Pulmonary artery endothelial cell (primary cell): Measurements from ENCODE around the gene CAP2. TPM values are rescaled to one million over a fixed set of nuclear protein-coding genes. Genes with fewer than 3 reads are reported as not detected.
"Not testable (repeated sequence)": the region's sequence is repeated elsewhere in the genome, so short reads cannot be mapped to it uniquely, and the experiment has no call there.

ENCODE experiments used
- DNase-seq: peaks from one replicate; pipeline ENCODE4 v3.0.0-alpha.2; 2011; ENCODE audit warnings: low read depth, low spot score
- total RNA-seq: library from RNA; depleted of rRNA; stranded (reverse); fragments of >200 nt; gene quantifications from 2 replicates; pipeline ENCODE4 v1.2.3, GENCODE V29; 2014

The CAP2 gene
- total RNA-seq, 1 donor from 2014 or later, result 4.3 TPM

GRCh38 chr6:17501442-17501841 lies 108.0 kb downstream of the CAP2 start:
- no peak for DNase-seq

GRCh38 chr6:17501982-17502704 lies 108.7 kb downstream of the CAP2 start:
- no peak for DNase-seq

- no peak for DNase-seq
Measured at GRCh38 chr6:17503051-17503450, 109.7 kb downstream of the CAP2 start.

DNA sequence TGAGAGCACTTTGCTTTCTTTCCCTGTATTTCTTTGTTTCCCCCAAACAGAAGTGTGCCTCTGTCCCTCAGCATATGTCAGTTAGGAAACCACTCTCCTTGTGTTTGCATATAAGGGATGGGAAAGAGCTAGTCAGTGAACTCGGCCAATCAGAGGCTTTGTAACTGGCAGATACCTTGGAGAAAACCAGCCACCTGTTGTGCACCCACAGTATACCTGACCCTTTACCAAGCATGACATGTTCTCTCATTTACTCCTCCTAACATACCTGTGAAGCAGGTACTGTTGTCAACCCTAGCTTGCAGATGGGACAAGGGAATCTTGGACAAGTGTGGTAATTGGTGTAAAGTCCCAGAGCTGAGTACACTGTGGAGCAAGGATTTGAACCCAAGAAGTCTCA lies 110.6 kb downstream of the CAP2 start:
- DNase-seq, result no peak

GRCh38 chr6:17505062-17505476 lies 111.7 kb downstream of the CAP2 start:
- no peak for DNase-seq

DNA sequence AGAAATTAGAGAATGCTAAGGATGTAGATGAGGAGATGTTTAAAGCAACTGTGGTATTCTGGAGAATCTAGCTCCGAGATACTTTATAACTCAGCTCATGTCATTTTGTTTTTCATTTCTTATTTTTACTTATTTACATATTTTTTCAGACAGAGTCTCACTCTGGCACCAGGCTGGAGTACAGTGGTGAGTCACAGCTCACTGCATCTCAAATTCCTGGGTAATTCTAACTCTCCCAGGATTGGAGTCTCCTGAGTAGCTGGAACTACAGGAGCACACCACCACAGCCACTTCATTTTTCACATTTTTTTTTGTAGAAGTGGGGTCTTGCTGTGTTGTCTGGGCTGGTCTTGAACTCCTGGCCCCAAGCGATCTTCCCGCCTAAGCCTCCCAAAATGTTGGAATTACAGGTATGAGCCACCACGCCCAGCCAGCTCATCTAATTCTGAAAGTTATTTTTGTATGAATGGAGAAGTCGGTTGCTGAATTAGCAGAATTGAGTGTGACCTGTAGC lies 112.4 kb downstream of the CAP2 start:
- DNase-seq, result no peak

- DNase-seq, result no peak
Measured at GRCh38 chr6:17506531-17506930, 113.1 kb downstream of the CAP2 start.

DNA sequence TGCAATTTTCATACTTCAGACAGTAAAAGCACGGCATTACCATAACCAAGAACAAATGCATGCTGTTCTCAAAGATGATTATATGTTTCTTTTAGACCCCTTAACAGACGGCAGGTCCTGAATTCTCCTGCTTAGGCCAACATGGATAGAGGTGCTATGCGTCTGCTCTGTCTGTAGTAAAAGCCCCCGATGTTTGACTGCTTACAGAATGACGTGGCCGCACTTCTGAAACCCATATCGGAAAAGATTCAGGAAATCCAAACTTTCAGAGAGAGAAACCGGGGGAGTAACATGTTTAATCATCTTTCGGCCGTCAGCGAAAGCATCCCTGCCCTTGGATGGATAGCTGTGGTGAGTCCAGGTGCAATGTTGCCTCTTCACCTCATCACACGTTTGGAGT lies 113.6 kb downstream of the CAP2 start:
- no peak for DNase-seq

DNA sequence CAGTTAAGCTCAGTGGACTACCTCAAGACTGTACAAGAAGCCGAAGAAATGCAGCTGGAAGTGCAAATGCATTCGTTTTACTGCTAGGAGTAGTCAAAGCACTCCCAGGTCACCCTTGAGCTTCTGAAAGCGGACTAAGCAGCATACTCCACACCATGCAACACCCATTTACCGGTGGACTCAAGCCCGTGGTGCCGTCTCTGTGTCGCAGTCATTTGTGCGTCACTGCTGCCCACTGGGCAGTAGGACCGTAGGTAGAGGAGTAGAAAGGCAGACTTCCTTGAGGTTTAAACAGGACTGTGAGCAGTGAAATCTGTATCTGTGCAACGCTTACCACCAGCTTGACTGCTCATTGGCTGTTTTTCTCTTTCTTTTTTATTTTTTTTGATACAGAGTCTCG lies 117.7 kb downstream of the CAP2 start:
- DNase-seq, result no peak

DNA sequence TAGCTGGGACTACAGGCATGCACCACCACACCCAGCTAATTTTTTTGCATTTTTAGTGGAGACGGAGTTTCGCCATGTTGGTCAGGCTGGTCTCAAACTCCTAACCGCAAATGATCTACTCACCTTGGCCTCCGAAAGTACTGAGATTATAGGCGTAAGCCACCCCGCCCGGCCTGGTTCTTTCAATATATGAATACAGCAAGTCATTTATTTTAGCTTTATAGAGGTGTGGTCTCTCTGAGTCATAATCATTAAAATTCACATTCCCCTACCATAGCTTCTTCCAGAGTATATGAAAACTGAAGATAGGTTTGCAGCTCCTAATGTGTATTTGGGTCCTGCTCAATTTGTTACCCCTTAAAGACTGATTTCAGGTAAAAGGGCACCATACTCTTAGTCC lies 118.2 kb downstream of the CAP2 start:
- DNase-seq, result no peak

- DNase-seq, result no peak
Measured at GRCh38 chr6:17519120-17519519, 125.7 kb downstream of the CAP2 start.

DNA sequence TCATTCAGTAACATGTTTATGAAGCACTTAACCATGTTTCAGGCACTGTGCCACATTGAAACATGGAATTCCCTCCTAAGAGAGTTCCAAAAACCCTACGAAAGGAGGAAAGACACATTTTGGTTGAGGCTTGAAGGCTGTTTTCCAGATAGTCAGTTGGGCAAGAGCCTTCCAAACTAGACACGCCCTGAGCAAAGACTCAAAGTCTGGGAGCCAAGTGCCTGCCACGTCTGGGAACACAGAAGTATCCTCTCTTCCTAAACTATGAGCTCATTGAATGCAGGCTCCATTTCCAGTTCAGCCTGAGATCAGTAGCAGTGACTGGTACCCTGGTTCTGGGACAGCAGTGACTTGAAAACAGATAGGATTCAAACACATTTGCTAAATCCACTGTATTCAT lies 132.2 kb downstream of the CAP2 start:
- no peak for DNase-seq

DNA sequence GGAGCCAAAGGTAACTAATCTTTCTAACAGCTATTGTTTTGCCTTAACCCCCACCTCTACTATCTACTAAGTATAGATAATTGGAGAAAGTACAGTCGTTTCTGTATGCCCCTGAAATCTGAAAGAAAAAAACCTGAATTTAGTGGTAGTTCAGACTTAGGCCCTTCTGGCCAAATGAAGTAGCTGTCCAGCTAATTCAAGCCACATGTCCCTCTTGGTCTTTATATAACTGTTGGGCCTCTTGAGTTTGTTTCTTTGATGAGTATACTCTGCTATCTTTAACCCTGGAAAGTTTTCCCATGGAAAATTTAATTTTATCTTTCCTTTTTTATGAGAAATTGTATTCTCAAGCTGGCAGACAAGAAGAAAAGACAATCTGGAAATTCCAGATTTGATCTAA lies 133.7 kb downstream of the CAP2 start:
- no peak for DNase-seq

- DNase-seq, result no peak
Measured at GRCh38 chr6:17530321-17530835, 137.0 kb downstream of the CAP2 start.

DNA sequence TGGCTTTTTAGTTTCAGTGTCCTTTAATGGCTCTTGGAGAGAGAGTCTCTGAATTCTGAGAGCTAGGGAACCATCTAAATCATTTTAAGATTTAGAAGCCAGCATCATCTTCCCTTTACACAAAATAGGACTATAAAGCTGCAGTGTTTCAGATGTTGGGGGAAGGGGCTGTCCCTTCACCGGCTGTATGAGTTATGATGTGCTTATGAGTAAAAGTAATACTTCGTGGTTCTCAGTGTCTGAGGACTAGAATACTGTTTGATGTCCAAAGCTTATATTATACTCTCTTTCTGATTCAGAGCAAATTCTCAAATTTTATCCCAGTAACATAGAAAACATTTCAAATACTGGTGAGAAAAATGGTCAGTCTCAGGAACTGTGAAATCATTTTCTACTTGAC lies 143.2 kb downstream of the CAP2 start:
- DNase-seq, result no peak

DNA sequence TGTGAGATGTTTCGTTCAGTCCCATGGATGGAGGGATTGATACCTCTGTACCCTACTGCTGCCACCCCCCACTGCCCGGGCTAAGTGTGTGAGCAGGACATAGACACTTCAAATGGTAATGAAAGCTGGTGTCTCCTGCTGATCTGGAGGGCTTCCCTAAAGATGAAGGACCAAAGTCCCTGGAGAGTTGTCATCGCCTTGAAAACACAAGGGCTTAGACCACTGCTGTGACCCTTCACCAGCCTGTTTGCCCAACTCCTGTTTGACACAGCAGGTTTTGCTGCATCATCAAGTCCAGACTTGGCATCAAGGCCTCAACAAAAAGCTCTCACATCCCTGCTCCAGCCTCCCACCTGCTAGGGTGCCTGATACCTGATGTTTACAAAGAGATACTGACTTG lies 148.8 kb downstream of the CAP2 start:
- DNase-seq, result no peak

- DNase-seq, result not testable (repeated sequence)
Measured at GRCh38 chr6:17545681-17546080, 152.3 kb downstream of the CAP2 start.

- DNase-seq, result no peak
Measured at GRCh38 chr6:17551383-17551958, 158.1 kb downstream of the CAP2 start.

DNA sequence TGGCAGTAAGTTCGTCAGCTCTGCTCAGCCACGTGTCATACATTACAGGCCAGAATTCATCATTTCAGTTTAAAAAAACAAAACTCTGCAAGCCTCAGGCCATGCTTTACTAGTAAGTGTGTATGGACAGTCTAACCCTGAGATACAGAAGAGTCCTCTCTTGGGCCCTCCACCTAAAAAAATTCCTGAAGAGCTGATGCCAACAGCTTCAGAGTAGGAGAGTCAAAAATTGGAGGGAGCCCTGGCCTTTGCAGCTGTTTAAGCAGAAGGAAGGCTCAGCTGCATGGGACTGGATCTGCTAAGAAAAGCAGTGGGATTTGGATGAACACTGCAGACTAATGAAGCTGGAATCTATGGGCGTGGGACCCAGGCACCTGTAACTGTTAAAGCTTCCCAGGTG lies 159.5 kb downstream of the CAP2 start:
- no peak for DNase-seq

- DNase-seq, result no peak
Measured at GRCh38 chr6:17556014-17556413, 162.6 kb downstream of the CAP2 start.

DNA sequence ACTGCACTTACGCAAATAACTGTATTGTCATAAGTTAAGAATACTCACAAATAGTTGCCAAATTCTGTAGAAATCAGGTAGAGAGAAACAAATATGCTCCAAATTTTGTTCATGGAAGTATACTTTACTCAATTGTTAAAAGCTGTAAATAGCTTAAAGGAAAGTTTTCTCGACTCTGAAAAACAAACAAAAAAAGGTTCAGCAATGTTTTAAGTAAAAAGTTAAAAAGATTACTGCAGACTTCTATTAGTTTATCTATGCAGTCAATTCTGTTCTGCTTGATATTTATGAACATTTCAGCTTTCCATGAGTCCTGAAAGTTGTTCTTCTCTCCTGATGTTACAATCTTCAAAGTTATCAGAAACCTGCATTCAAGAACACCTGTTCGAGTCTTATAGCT lies 169.2 kb downstream of the CAP2 start:
- no peak for DNase-seq

- DNase-seq, result no peak
Measured at GRCh38 chr6:17565399-17565798, 172.0 kb downstream of the CAP2 start.
